ENCODE measurements around the gene PTTG2.

DNA sequence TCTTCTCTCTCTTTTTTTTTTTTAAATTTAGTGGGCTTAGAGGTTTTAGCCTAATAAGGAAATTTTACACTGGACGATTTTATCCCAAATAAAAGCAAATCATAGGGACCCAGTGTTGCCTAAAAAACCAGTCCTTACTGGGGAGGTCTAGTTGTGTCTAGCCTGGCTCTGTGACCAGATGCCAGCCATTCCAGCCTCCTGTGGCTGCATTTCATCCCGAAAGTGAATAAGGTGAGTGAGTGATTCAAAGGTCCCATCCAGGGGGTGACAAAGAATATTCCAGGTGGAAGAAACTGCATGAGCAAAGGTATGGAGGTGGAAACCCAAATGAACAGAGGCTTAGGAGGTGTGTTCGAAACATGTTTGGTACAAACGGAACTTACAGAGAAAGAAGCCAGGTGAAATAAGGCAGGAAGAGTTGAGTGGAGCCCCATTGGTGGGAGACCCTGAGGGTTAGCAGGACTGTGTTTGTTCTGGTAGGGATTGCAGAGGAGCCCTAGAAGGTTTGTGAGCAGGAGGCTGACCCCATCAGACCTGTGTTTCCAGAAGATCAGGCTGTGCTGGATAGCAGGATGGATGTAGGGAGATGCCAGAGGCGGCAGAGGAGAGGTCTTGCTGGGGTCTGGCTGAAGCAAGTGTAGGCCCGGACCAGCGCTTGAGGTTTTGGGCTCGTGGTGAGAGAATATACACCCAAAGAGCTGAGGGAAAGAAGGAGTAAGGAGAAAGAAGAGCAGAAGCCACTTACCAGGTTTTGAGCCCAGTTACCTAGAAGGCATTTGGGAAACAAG lies 31.6 kb downstream of the PTTG2 start:
- TF ChIP-seq, protein P1, sequence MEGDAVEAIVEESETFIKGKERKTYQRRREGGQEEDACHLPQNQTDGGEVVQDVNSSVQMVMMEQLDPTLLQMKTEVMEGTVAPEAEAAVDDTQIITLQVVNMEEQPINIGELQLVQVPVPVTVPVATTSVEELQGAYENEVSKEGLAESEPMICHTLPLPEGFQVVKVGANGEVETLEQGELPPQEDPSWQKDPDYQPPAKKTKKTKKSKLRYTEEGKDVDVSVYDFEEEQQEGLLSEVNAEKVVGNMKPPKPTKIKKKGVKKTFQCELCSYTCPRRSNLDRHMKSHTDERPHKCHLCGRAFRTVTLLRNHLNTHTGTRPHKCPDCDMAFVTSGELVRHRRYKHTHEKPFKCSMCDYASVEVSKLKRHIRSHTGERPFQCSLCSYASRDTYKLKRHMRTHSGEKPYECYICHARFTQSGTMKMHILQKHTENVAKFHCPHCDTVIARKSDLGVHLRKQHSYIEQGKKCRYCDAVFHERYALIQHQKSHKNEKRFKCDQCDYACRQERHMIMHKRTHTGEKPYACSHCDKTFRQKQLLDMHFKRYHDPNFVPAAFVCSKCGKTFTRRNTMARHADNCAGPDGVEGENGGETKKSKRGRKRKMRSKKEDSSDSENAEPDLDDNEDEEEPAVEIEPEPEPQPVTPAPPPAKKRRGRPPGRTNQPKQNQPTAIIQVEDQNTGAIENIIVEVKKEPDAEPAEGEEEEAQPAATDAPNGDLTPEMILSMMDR (IDR thresholded peaks at IDR 0.05 in 4 of 5, conservative IDR thresholded peaks at IDR 0.05 in 1 of 5), result no peak
- TF ChIP-seq POLR2A (IDR thresholded peaks at IDR 0.05), result no peak
